Heart left ventricle (tissue), 13 donors: ENCODE measurements around the gene TXN.

ENCODE experiments used
- CTCF ChIP-seq, 12 donors: fragments of 200-600 bp; sonication (generic) in 4 of 12; IDR thresholded peaks; one replicate each; pipeline versions ENCODE4 v1.5.0 to v1.8.0; 2018 to 2022; ENCODE audit warnings: antibody characterized with exemption in 12 of 12, mild to moderate bottlenecking in 5 of 12
- POLR2A ChIP-seq, 2 donors: fragments of 450-650 bp; IDR thresholded peaks; one replicate each; pipeline ENCODE4 v1.6.1; 2017; ENCODE audit warnings: antibody characterized with exemption in 2 of 2, mild to moderate bottlenecking in 2 of 2, moderate library complexity in 2 of 2
- donor health status: ischemic (EF 13 %, LVEDD 7.1; RV severe dilation, severe dysfunction).
- donor health status: DM: no; HTN: yes; CAD: no.
- donor health status: DM: no; HTN: no; CAD: no.
- donor health status: ischemic (EF 25% LVEDD 6.9; RV normal size, moderate dysfunction).
- donor health status: ischemic (EF 25% LVEDD 5.7; RV mildly dilated, moderate dysfunction).
- donor health status: ischemic (EF 35%, LVEDD 5.7; RV mildly dilated, moderate dysfunction).
- donor health status: nonischemic (EF 11% LVEDD 7.7; RV severe dilation, severe dysfunction).
- donor health status: DM: yes; HTN: yes; CAD: no.
- donor health status: PGD.
- donor health status: ischemic (EF 29% LVEDD 5.4; RV normal size, mild dysfunction).
- donor health status: nonischemic (EF 23%, LVEDD 6.1; RV moderate dilation, normal function).

GRCh38 chr9:110298043-110298605, 41.8 kb upstream of the TXN start:
- no peak for TF ChIP-seq CTCF (IDR thresholded peaks at IDR 0.05)
- TF ChIP-seq POLR2A (IDR thresholded peaks at IDR 0.05), result no peak
